A673 (cell line): ENCODE measurements around the gene CHRM2.

Experiments used
- CTCF ChIP-seq: fragments of 300-800, 200-600 bp; sonication (generic); conservative IDR thresholded peaks from 2 replicates; pipeline ENCODE4 v1.5.1; 2017; ENCODE audit warnings: low read depth, mild to moderate bottlenecking, antibody characterized with exemption, low read length, moderate library complexity, mixed read lengths
- EZH2 ChIP-seq: fragments of 200-600 bp; sonication (generic); IDR thresholded peaks from 2 replicates; pipeline ENCODE4 v1.6.1; 2017; ENCODE audit warnings: borderline replicate concordance, low read depth, mild to moderate bottlenecking, mixed read lengths, antibody characterized with exemption, low read length; ENCODE audit not compliant: poor library complexity, severe bottlenecking

DNA sequence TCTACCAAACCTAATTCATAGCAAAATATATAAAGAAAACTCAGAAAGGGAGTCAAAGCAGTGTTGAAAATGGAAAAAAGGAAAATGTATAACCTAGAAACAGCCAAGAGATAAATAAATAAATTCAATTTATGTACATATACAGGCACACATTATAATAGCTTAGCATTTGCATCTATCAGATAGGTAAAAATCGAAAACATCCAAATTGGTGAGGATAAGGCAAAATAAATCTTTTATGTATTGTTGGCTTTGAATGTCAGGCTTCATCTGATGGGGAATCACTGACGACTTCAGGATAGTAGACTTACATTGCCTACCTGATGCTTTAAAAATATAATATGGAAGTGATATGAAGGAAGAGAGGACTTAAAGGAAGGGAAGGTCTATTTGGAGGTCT is 20.6 kb upstream of the CHRM2 start:
- TF ChIP-seq CTCF, result no peak
- TF ChIP-seq EZH2, result no peak
